SHP77 (cell line): Measurements from ENCODE around the gene PGAP1.

ENCODE experiments used
- DNase-seq, 2 experiments: peaks; one replicate each; lab custom pipeline; 2025; lab: John Stamatoyannopoulos, UW

Gene PGAP1

GRCh38 chr2:196801674-196802261, 124.7 kb downstream of the PGAP1 start:
- no peak for DNase-seq

GRCh38 chr2:196798980-196799379, 127.5 kb downstream of the PGAP1 start:
- DNase-seq, result no peak

- DNase-seq, result no peak
Observed at GRCh38 chr2:196792865-196793264, 133.6 kb downstream of the PGAP1 start.

GRCh38 chr2:196783431-196784094, 142.9 kb downstream of the PGAP1 start:
- DNase-seq, result no peak
